ENCODE measurements around the gene AGMO.

DNA sequence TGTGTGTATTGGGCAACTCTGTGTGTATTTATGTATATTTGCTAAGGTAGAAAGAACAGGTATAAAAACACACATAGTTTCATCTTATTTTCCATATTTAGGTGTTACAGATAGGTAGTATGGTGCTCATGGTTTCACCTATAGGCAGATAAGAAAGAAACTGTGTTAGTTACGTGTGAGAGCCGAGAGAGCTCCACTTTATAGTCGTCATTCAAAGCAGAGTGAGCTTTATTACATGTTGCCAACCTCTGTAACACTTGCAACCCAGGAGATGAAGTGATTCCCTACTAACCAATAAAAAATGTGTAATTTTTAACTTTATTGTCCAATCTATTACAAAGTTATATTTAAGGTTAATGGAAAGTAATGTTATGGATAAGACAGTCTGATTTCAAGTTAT lies 121.3 kb downstream of the AGMO start:
- TF ChIP-seq, protein P1, sequence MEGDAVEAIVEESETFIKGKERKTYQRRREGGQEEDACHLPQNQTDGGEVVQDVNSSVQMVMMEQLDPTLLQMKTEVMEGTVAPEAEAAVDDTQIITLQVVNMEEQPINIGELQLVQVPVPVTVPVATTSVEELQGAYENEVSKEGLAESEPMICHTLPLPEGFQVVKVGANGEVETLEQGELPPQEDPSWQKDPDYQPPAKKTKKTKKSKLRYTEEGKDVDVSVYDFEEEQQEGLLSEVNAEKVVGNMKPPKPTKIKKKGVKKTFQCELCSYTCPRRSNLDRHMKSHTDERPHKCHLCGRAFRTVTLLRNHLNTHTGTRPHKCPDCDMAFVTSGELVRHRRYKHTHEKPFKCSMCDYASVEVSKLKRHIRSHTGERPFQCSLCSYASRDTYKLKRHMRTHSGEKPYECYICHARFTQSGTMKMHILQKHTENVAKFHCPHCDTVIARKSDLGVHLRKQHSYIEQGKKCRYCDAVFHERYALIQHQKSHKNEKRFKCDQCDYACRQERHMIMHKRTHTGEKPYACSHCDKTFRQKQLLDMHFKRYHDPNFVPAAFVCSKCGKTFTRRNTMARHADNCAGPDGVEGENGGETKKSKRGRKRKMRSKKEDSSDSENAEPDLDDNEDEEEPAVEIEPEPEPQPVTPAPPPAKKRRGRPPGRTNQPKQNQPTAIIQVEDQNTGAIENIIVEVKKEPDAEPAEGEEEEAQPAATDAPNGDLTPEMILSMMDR (IDR thresholded peaks at IDR 0.05), result no peak
- TF ChIP-seq, protein P2, sequence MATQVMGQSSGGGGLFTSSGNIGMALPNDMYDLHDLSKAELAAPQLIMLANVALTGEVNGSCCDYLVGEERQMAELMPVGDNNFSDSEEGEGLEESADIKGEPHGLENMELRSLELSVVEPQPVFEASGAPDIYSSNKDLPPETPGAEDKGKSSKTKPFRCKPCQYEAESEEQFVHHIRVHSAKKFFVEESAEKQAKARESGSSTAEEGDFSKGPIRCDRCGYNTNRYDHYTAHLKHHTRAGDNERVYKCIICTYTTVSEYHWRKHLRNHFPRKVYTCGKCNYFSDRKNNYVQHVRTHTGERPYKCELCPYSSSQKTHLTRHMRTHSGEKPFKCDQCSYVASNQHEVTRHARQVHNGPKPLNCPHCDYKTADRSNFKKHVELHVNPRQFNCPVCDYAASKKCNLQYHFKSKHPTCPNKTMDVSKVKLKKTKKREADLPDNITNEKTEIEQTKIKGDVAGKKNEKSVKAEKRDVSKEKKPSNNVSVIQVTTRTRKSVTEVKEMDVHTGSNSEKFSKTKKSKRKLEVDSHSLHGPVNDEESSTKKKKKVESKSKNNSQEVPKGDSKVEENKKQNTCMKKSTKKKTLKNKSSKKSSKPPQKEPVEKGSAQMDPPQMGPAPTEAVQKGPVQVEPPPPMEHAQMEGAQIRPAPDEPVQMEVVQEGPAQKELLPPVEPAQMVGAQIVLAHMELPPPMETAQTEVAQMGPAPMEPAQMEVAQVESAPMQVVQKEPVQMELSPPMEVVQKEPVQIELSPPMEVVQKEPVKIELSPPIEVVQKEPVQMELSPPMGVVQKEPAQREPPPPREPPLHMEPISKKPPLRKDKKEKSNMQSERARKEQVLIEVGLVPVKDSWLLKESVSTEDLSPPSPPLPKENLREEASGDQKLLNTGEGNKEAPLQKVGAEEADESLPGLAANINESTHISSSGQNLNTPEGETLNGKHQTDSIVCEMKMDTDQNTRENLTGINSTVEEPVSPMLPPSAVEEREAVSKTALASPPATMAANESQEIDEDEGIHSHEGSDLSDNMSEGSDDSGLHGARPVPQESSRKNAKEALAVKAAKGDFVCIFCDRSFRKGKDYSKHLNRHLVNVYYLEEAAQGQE (IDR thresholded peaks at IDR 0.05), result no peak
- TF ChIP-seq CHD2 (IDR thresholded peaks at IDR 0.05; ENCODE audit: low read length, partially characterized antibody) (no peak), EP300 (IDR thresholded peaks at IDR 0.05) (no peak), KDM1A (IDR thresholded peaks at IDR 0.05; ENCODE audit: low read depth) (no peak), RAD21 (conservative IDR thresholded peaks at IDR 0.05 in 1 of 2, IDR thresholded peaks at IDR 0.05 in 1 of 2) (no peak), HOXB5 (CRISPR knock-in tag; IDR thresholded peaks at IDR 0.05) (no peak), POLR2A (IDR thresholded peaks at IDR 0.05; ENCODE audit: low read length) (no peak), HOXB13 (CRISPR knock-in tag; IDR thresholded peaks at IDR 0.05; ENCODE audit: low read depth) (no peak), RNF2 (IDR thresholded peaks at IDR 0.05; ENCODE audit: borderline replicate concordance, low read depth) (no peak), POLR2AphosphoS2 (conservative IDR thresholded peaks at IDR 0.05; ENCODE audit: low read length) (no peak)
- TF ChIP-seq, protein P3, sequence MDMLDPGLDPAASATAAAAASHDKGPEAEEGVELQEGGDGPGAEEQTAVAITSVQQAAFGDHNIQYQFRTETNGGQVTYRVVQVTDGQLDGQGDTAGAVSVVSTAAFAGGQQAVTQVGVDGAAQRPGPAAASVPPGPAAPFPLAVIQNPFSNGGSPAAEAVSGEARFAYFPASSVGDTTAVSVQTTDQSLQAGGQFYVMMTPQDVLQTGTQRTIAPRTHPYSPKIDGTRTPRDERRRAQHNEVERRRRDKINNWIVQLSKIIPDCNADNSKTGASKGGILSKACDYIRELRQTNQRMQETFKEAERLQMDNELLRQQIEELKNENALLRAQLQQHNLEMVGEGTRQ (IDR thresholded peaks at IDR 0.05), result no peak
